Brain microvascular endothelial cell (primary cell): ENCODE data around the gene GNPTG.

Experiments
- DNase-seq: peaks from one replicate; pipeline ENCODE4 v3.0.0-alpha.2; 2020
- H3K27ac ChIP-seq: fragments of 250-450 bp; sonication (Bioruptor Pico); 2 replicates; pipeline ENCODE4 v1.5.1; 2020; ENCODE audit warnings: mild to moderate bottlenecking, moderate library complexity
- H3K27me3 ChIP-seq: fragments of 250-450 bp; sonication (Bioruptor Pico); replicated peaks from 2 replicates; pipeline ENCODE4 v1.5.1; 2020; ENCODE audit warnings: mild to moderate bottlenecking
- H3K36me3 ChIP-seq: fragments of 250-450 bp; sonication (Bioruptor Pico); replicated peaks from 2 replicates; pipeline ENCODE4 v1.5.1; 2020; ENCODE audit warnings: mild to moderate bottlenecking
- H3K4me3 ChIP-seq: 2 replicates; pipeline ENCODE4 v1.5.1; 2011; ENCODE audit warnings: low read depth, mild to moderate bottlenecking, control low read depth, low read length, moderate library complexity
- CTCF ChIP-seq: IDR thresholded peaks from 2 replicates; pipeline ENCODE4 v1.5.1; 2011; ENCODE audit warnings: low read depth, mild to moderate bottlenecking, moderate library complexity, low read length, control low read depth, inconsistent platforms; ENCODE audit errors: missing control alignments
- in situ Hi-C: cut with HindIII; loops from 2 replicates; pipeline ENCODE4 v1.10.0; 2017; ENCODE audit warnings: low sequenced_read_pairs, low pct_ligation_motif_present

Gene GNPTG

GRCh38 chr16:1323296-1324239, 28.2 kb upstream of the GNPTG start:
- no peak for DNase-seq
- no peak overlapping the region for H3K4me3 ChIP-seq
- in situ Hi-C loops, result no loop called here
- no peaks in the 10 kb centered on the region for H3K27me3 ChIP-seq
- no peak overlapping the region for H3K27ac ChIP-seq
- no peak for TF ChIP-seq CTCF
- peaks cover 56% of the 10 kb centered on the region for H3K36me3 ChIP-seq

GRCh38 chr16:1324286-1324826, 27.4 kb upstream of the GNPTG start:
- no peak overlapping the region for H3K4me3 ChIP-seq
- H3K27me3 ChIP-seq, result no peaks in the 10 kb centered on the region
- no peak for TF ChIP-seq CTCF
- DNase-seq, result no peak
- in situ Hi-C loops, result no loop called here
- no peak overlapping the region for H3K27ac ChIP-seq
- H3K36me3 ChIP-seq, result peaks cover 48% of the 10 kb centered on the region

- no peak for DNase-seq
- no peak for TF ChIP-seq CTCF
- H3K27ac ChIP-seq, result no peak overlapping the region
- H3K27me3 ChIP-seq, result no peaks in the 10 kb centered on the region
- in situ Hi-C loops, result no loop called here
- peaks cover 39% of the 10 kb centered on the region for H3K36me3 ChIP-seq
- no peak overlapping the region for H3K4me3 ChIP-seq
These were observed 26.5 kb upstream of the GNPTG start for GRCh38 chr16:1325261-1325660.

GRCh38 chr16:1325673-1326371, 25.9 kb upstream of the GNPTG start:
- in situ Hi-C loops, result no loop called here
- no peak overlapping the region for H3K4me3 ChIP-seq

GRCh38 chr16:1326391-1326790, 25.3 kb upstream of the GNPTG start:
- H3K4me3 ChIP-seq, result no peak overlapping the region
- no peak for TF ChIP-seq CTCF
- in situ Hi-C loops, result no loop called here
- peaks cover 2% of the 10 kb centered on the region for H3K27me3 ChIP-seq
- peaks cover 30% of the 10 kb centered on the region for H3K36me3 ChIP-seq
- no peak overlapping the region for H3K27ac ChIP-seq
- DNase-seq, result no peak

More at GRCh38 chr16:1325673-1326371, 25.9 kb upstream of the GNPTG start:
- Histone ChIP-seq H3K27ac (no peak overlapping the region), H3K27me3 (no peaks in the 10 kb centered on the region), H3K36me3 (peaks cover 33% of the 10 kb centered on the region)
- TF ChIP-seq CTCF, result no peak
- DNase-seq, result no peak
